ENCODE data around the gene CACHD1. TPM values are rescaled to one million over a fixed set of nuclear protein-coding genes. Genes with fewer than 3 reads are reported as not detected.

The CACHD1 gene
- total and polyA plus RNA-seq, 2 experiments from 2014 or later = 41.3 to 54.4 TPM

- Histone ChIP-seq H3K4me1 (ENCODE audit: low read depth) (peaks cover 27% of the 10 kb centered on the region), H3K36me3 (peaks cover 17% of the 10 kb centered on the region), H3K4me3 (no peak overlapping the region), H3K27ac (no peak overlapping the region), H3K27me3 (no peaks in the 10 kb centered on the region), H3K9me3 (ENCODE audit: low read depth) (no peaks in the 10 kb centered on the region)
- DNase-seq (ENCODE audit: low read depth in 1 of 2, low spot score in 1 of 2) = no peak
- TF ChIP-seq CTCF (IDR thresholded peaks at IDR 0.05; ENCODE audit: low read depth, low read length) = no peak
Observed at GRCh38 chr1:64555947-64556346, 86.0 kb downstream of the CACHD1 start.

GRCh38 chr1:64561993-64562392 is 92.1 kb downstream of the CACHD1 start:
- H3K27me3 ChIP-seq = no peaks in the 10 kb centered on the region
- H3K27ac ChIP-seq = no peak overlapping the region
- H3K36me3 ChIP-seq = peaks cover 14% of the 10 kb centered on the region
- no peaks in the 10 kb centered on the region for H3K9me3 ChIP-seq (ENCODE audit: low read depth)
- no peak for TF ChIP-seq CTCF (IDR thresholded peaks at IDR 0.05; ENCODE audit: low read depth, low read length)
- no peak overlapping the region for H3K4me3 ChIP-seq
- peaks cover 23% of the 10 kb centered on the region for H3K4me1 ChIP-seq (ENCODE audit: low read depth)
- DNase-seq (ENCODE audit: low read depth in 1 of 2, low spot score in 1 of 2) = no peak

- H3K27ac ChIP-seq = no peak overlapping the region
- no peak for TF ChIP-seq CTCF (IDR thresholded peaks at IDR 0.05; ENCODE audit: low read depth, low read length)
- no peaks in the 10 kb centered on the region for H3K27me3 ChIP-seq
- H3K36me3 ChIP-seq = peaks cover 5% of the 10 kb centered on the region
- H3K4me3 ChIP-seq = no peak overlapping the region
- H3K4me1 ChIP-seq (ENCODE audit: low read depth) = peaks cover 38% of the 10 kb centered on the region
- no peak for DNase-seq (ENCODE audit: low read depth in 1 of 2, low spot score in 1 of 2)
- H3K9me3 ChIP-seq (ENCODE audit: low read depth) = no peaks in the 10 kb centered on the region
Observed at GRCh38 chr1:64563958-64564565, 94.1 kb downstream of the CACHD1 start.

- TF ChIP-seq CTCF (IDR thresholded peaks at IDR 0.05; ENCODE audit: low read depth, low read length) = no peak
- H3K4me3 ChIP-seq = no peak overlapping the region
- H3K36me3 ChIP-seq = no peaks in the 10 kb centered on the region
- no peak for DNase-seq (ENCODE audit: low read depth in 1 of 2, low spot score in 1 of 2)
- H3K27ac ChIP-seq = no peak overlapping the region
- no peaks in the 10 kb centered on the region for H3K27me3 ChIP-seq
- no peaks in the 10 kb centered on the region for H3K9me3 ChIP-seq (ENCODE audit: low read depth)
- peaks cover 40% of the 10 kb centered on the region for H3K4me1 ChIP-seq (ENCODE audit: low read depth)
Observed at GRCh38 chr1:64564891-64565290, 95.0 kb downstream of the CACHD1 start.

DNA sequence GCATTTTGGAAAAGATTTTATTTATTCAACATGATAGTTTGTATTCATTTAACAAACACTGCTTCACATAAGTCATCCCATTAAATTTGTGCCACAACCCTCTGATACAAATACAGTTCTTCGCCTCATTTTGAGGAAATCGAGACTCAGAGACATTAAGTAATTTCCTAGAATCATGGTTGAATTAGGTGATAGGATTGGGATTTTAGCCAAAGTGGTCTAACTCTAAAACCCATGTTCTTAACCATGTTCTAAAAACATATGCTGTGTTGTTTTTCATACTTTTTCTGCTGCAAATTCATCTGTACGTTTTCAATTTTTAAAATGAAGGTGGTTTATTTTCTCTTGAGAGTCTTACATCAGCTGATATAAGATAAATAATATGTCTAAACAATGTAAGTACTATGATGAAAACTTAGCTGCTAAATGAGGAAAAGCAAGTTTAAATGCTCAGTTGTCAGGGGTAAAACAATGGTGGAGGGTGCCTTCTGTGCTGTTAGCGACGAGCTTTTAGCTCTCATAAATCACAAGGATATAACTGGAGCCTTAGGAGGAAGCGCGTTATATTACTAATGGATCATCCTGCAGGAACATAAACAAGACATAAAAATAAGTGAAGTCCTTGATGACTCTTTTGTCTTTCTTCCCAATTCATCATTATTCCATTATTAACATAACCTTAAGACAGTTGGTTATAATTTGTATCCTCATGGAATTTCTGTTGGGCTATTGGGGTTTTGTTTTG is 97.7 kb downstream of the CACHD1 start:
- H3K9me3 ChIP-seq (ENCODE audit: low read depth) = no peaks in the 10 kb centered on the region
- H3K4me3 ChIP-seq = no peak overlapping the region
- peaks cover 66% of the 10 kb centered on the region for H3K4me1 ChIP-seq (ENCODE audit: low read depth)
- no peak for TF ChIP-seq CTCF (IDR thresholded peaks at IDR 0.05; ENCODE audit: low read depth, low read length)
- H3K27ac ChIP-seq = peak overlapping the region; percentile 11
- no peak for DNase-seq (ENCODE audit: low read depth in 1 of 2, low spot score in 1 of 2)
- no peaks in the 10 kb centered on the region for H3K36me3 ChIP-seq
- no peaks in the 10 kb centered on the region for H3K27me3 ChIP-seq

Measured in cardiac muscle cell (in vitro differentiated cells and primary cell).